T-cell (primary cell): ENCODE data around the gene NFKBIE. TPM values are rescaled to one million over a fixed set of nuclear protein-coding genes. Genes with fewer than 3 reads are reported as not detected.

Source experiments
- ATAC-seq, 4 experiments: fragments of 200-7000 bp in 3 of 4; fragments of 150-1000 bp in 1 of 4; cut with Tn5 transposase; replicated peaks in 1 of 4; 1 replicate in 3 of 4; 2 replicates in 1 of 4; pipeline ENCODE4 v1.10.0; 2021; ENCODE audit warnings: moderate library complexity in 3 of 4, mild to moderate bottlenecking in 2 of 4, moderate number of reproducible peaks in 1 of 4
- CTCF ChIA-PET, 2 donors: fragments of 300-600 bp; sonication (Branson Sonifier 250); formaldehyde crosslinking; loops; one replicate each; lab custom pipeline; 2022; ENCODE audit warnings: antibody characterized with exemption in 2 of 2; lab: Charles Lee
- POLR2A ChIA-PET, 2 donors: fragments of 300-600 bp; sonication (Branson Sonifier 250); formaldehyde crosslinking; loops; one replicate each; lab custom pipeline; 2022; ENCODE audit warnings: antibody characterized with exemption in 2 of 2; lab: Charles Lee
- DNase-seq, 35 experiments: peaks; one replicate each; pipeline versions ENCODE4 v3.0.0 to v3.0.0-alpha.2; 2013 to 2023
- H3K27ac ChIP-seq: one replicate; pipeline ENCODE4 v1.5.1; 2013; ENCODE audit warnings: low read length
- H3K27me3 ChIP-seq, 2 experiments: replicated peaks in 1 of 2; 1 replicate in 1 of 2; 2 replicates in 1 of 2; pipeline versions ENCODE4 v1.6.1 to v1.7.0; 2013; ENCODE audit warnings: low read length in 1 of 2, mixed read lengths in 1 of 2; ENCODE audit not compliant: control insufficient read depth in 2 of 2, insufficient read depth in 2 of 2; ENCODE audit errors: extremely low read depth in 1 of 2
- H3K36me3 ChIP-seq, 2 donors: 1 replicate in 1 of 2; 2 replicates in 1 of 2; pipeline versions ENCODE4 v1.6.1 to v1.7.0; 2013; ENCODE audit warnings: low read length in 1 of 2; ENCODE audit not compliant: control insufficient read depth in 2 of 2, insufficient read depth in 1 of 2; ENCODE audit errors: extremely low read depth in 1 of 2
- H3K4me1 ChIP-seq, 2 experiments: 1 replicate in 1 of 2; 2 replicates in 1 of 2; pipeline versions ENCODE4 v1.6.1 to v1.7.0; 2013; ENCODE audit warnings: low read length in 2 of 2, mixed read lengths in 1 of 2; ENCODE audit not compliant: insufficient read depth in 2 of 2, control insufficient read depth in 1 of 2; ENCODE audit errors: extremely low read depth in 1 of 2
- H3K4me3 ChIP-seq, 2 donors: 1 replicate in 1 of 2; 2 replicates in 1 of 2; pipeline versions ENCODE4 v1.5.1 to v1.7.0; 2013; ENCODE audit warnings: mild to moderate bottlenecking in 2 of 2, low read length in 1 of 2, moderate library complexity in 1 of 2; ENCODE audit not compliant: control insufficient read depth in 1 of 2; ENCODE audit errors: extremely low read depth in 1 of 2
- H3K9me3 ChIP-seq: 2 replicates; pipeline ENCODE4 v1.7.0; 2013
- H3K27ac Mint-ChIP-seq, 2 donors: one replicate each; pipeline ENCODE4 v1.8.0; 2020 to 2021; ENCODE audit warnings: mild to moderate bottlenecking in 2 of 2, mixed read lengths in 2 of 2
- H3K27me3 Mint-ChIP-seq, 2 donors: one replicate each; pipeline ENCODE4 v1.8.0; 2021 to 2022; ENCODE audit warnings: mixed read lengths in 2 of 2
- H3K36me3 Mint-ChIP-seq: one replicate; pipeline ENCODE4 v1.8.0; 2021; ENCODE audit warnings: mixed read lengths
- H3K4me1 Mint-ChIP-seq, 3 donors: one replicate each; pipeline ENCODE4 v1.8.0; 2020 to 2022; ENCODE audit warnings: mixed read lengths in 3 of 3, mild to moderate bottlenecking in 1 of 3
- H3K4me3 Mint-ChIP-seq, 3 donors: one replicate each; pipeline ENCODE4 v1.8.0; 2020 to 2022; ENCODE audit warnings: mild to moderate bottlenecking in 3 of 3, mixed read lengths in 3 of 3, moderate library complexity in 3 of 3
- H3K9me3 Mint-ChIP-seq, 3 donors: one replicate each; pipeline ENCODE4 v1.8.0; 2020 to 2022; ENCODE audit warnings: mixed read lengths in 3 of 3
- WGBS: methylation state at CpG from one replicate; pipeline ENCODE4 v1.1.5; 2013; ENCODE audit warnings: missing lambda C conversion rate; ENCODE audit not compliant: insufficient coverage; 5-methylcytosine and 5-hydroxymethylcytosine counted together
- total RNA-seq, 35 experiments: library from RNA in 6 of 35; stranded (reverse) in 6 of 35; fragments of 120-200 nt in 1 of 35; gene quantifications; one replicate each; pipeline versions ENCODE4 v1.2.1 to v1.2.4 and lab custom pipeline; 2013 to 2026

Gene NFKBIE
- total RNA-seq, 5 donors from 2014 or later (not counting 1 experiment from before 2014, with no cell fraction given) = 9.9 to 35.0 (median 13.6) TPM

GRCh38 chr6:44255871-44256774 is 9.2 kb downstream of the NFKBIE start:
- POLR2A ChIA-PET = interaction anchor here (0.5 to 3.1 kb wide), 3 partner anchors 8 to 127 kb away, joined by 7 to 28 read pairs (median 11); partner anchors contain the start of gene HSP90AB1 (in 1 of the 2)
- ATAC-seq (peak in 2 of 4 experiments; percentile 1 to 17), DNase-seq (peak in 1 of 35 experiments; percentile 53)
- CTCF ChIA-PET = interaction anchor here (0.5 to 2.8 kb wide), 10 partner anchors 8 to 86 kb away, joined by 3 to 15 read pairs (median 5); partner anchors contain the start of genes HSP90AB1 (in 2 of the 2) and SLC29A1 (in 1 of the 2)
- no peaks in the 10 kb centered on the region for H3K27me3 ChIP-seq
- H3K9me3 Mint-ChIP-seq = no peaks in the 10 kb centered on the region
- H3K4me3 ChIP-seq = peak overlapping the region; percentile 73 to 75
- peaks cover 56 to 71% (median 64%) of the 10 kb centered on the region in 3 donors for H3K4me1 Mint-ChIP-seq
- peaks cover 10 to 69% of the 10 kb centered on the region in 2 donors for H3K36me3 ChIP-seq
- H3K27ac Mint-ChIP-seq = peak overlapping the region; percentile 90 to 94
- H3K36me3 Mint-ChIP-seq = peaks cover 41% of the 10 kb centered on the region
- peaks cover 5 to 37% of the 10 kb centered on the region in 2 experiments for H3K4me1 ChIP-seq
- peak overlapping the region; percentile 71 for H3K27ac ChIP-seq
- H3K27me3 Mint-ChIP-seq = no peaks in the 10 kb centered on the region
- WGBS = 5% methylated on average over 14 of the region's 15 CpGs
- H3K4me3 Mint-ChIP-seq = peak overlapping the region; percentile 85 to 90 (median 86)
- no peaks in the 10 kb centered on the region for H3K9me3 ChIP-seq

GRCh38 chr6:44255105-44255808 is 10.1 kb downstream of the NFKBIE start:
- Histone ChIP-seq H3K4me3 (no peak overlapping the region), H3K36me3 (peaks cover 10 to 75% of the 10 kb centered on the region in 2 donors), H3K9me3 (no peaks in the 10 kb centered on the region), H3K27me3 (no peaks in the 10 kb centered on the region), H3K4me1 (peaks cover 5 to 37% of the 10 kb centered on the region in 2 experiments), H3K27ac (no peak overlapping the region)
- DNase-seq = no peak
- 80% methylated on average over 7 of the region's 16 CpGs for WGBS
- Mint-ChIP-seq H3K27me3 (no peaks in the 10 kb centered on the region), H3K4me1 (peaks cover 63 to 73% (median 69%) of the 10 kb centered on the region in 3 donors), H3K4me3 (peak overlapping the region; percentile 85 to 90 (median 86)), H3K36me3 (peaks cover 47% of the 10 kb centered on the region), H3K9me3 (no peaks in the 10 kb centered on the region), H3K27ac (peak overlapping the region; percentile 90 to 94)
- ATAC-seq = no peak
- ChIA-PET POLR2A (interaction anchor here in 1 of 2 donors (0.5 to 3.1 kb wide), 3 partner anchors 8 to 126 kb away, joined by 4 to 28 read pairs (median 11); partner anchors contain the start of genes HSP90AB1 and SLC29A1), CTCF (interaction anchor here (0.5 to 2.8 kb wide), 5 partner anchors 9 to 110 kb away, joined by 3 to 15 read pairs (median 4); partner anchors contain the start of gene SLC29A1 (in 1 of the 2))

GRCh38 chr6:44254191-44255104 is 10.9 kb downstream of the NFKBIE start:
- ChIA-PET CTCF (interaction anchor here (0.5 to 2.8 kb wide), 4 partner anchors 10 to 110 kb away, joined by 4 to 15 read pairs (median 6); partner anchors contain the start of gene SLC29A1 (in 1 of the 2)), POLR2A (interaction anchor here in 1 of 2 donors (0.6 to 3.1 kb wide), 3 partner anchors 7 to 31 kb away, joined by 4 to 28 read pairs (median 7); partner anchors contain the start of genes HSP90AB1 and SLC29A1)
- no peak overlapping the region for H3K4me3 ChIP-seq
- WGBS = 79% methylated on average over 2 of the region's 12 CpGs
- H3K27me3 ChIP-seq = no peaks in the 10 kb centered on the region
- Mint-ChIP-seq H3K4me3 (peak overlapping the region in 1 of 3 donors; percentile 86), H3K27ac (peak overlapping the region; percentile 68 to 90), H3K4me1 (peaks cover 71 to 81% (median 77%) of the 10 kb centered on the region in 3 donors), H3K27me3 (no peaks in the 10 kb centered on the region), H3K9me3 (no peaks in the 10 kb centered on the region), H3K36me3 (peaks cover 55% of the 10 kb centered on the region)
- peaks cover 5 to 37% of the 10 kb centered on the region in 2 experiments for H3K4me1 ChIP-seq
- no peak for ATAC-seq
- no peak for DNase-seq
- H3K36me3 ChIP-seq = peaks cover 14 to 75% of the 10 kb centered on the region in 2 donors
- H3K27ac ChIP-seq = no peak overlapping the region
- H3K9me3 ChIP-seq = no peaks in the 10 kb centered on the region

GRCh38 chr6:44253307-44254101 is 11.8 kb downstream of the NFKBIE start:
- WGBS = 92% methylated on average over 3 of the region's 10 CpGs
- Histone ChIP-seq H3K36me3 (peaks cover 15 to 76% of the 10 kb centered on the region in 2 donors), H3K27me3 (no peaks in the 10 kb centered on the region), H3K4me3 (no peak overlapping the region), H3K4me1 (peaks cover 9 to 46% of the 10 kb centered on the region in 2 experiments), H3K27ac (no peak overlapping the region), H3K9me3 (no peaks in the 10 kb centered on the region)
- H3K27ac Mint-ChIP-seq = peak overlapping the region; percentile 10 to 76
- CTCF ChIA-PET = interaction anchor here in 1 of 2 donors (1.6 kb wide), 1 partner anchor 30 kb away, joined by 8 read pairs; the partner anchor contains the start of gene SLC29A1
- POLR2A ChIA-PET = interaction anchor here in 1 of 2 donors (1.5 kb wide), 1 partner anchor 11 kb away, joined by 7 read pairs; no protein-coding TSS in a partner anchor
- ATAC-seq (no peak), DNase-seq (peak in 23 of 35 experiments; percentile 31 to 72 (median 55))
- H3K27me3 Mint-ChIP-seq = no peaks in the 10 kb centered on the region
- H3K36me3 Mint-ChIP-seq = peaks cover 58% of the 10 kb centered on the region
- H3K4me1 Mint-ChIP-seq = peaks cover 80 to 85% (median 84%) of the 10 kb centered on the region in 3 donors
- H3K9me3 Mint-ChIP-seq = no peaks in the 10 kb centered on the region
- no peak overlapping the region for H3K4me3 Mint-ChIP-seq
